Liver (tissue), 9 donors: ENCODE data around the gene FOXO6. TPM values are rescaled to one million over a fixed set of nuclear protein-coding genes. Genes with fewer than 3 reads are reported as not detected.

ENCODE experiments used
- DNase-seq: peaks from one replicate; pipeline ENCODE4 v3.0.0-alpha.2; 2017; ENCODE audit warnings: low spot score
- H3K27ac ChIP-seq, 2 donors: one replicate each; pipeline ENCODE4 v1.7.0; 2013; ENCODE audit warnings: inconsistent platforms in 2 of 2, low read length in 2 of 2, control low read depth in 1 of 2, low read depth in 1 of 2, mild to moderate bottlenecking in 1 of 2
- H3K27me3 ChIP-seq, 4 donors: one replicate each; pipeline versions ENCODE4 v1.6.1 to v1.7.0; 2013; ENCODE audit warnings: low read length in 3 of 4, inconsistent platforms in 1 of 4, mild to moderate bottlenecking in 1 of 4, moderate library complexity in 1 of 4; ENCODE audit not compliant: control insufficient read depth in 4 of 4, insufficient read depth in 4 of 4
- H3K36me3 ChIP-seq, 4 donors: one replicate each; pipeline versions ENCODE4 v1.6.1 to v1.7.0; 2013; ENCODE audit warnings: low read length in 3 of 4, mild to moderate bottlenecking in 3 of 4, low read depth in 1 of 4, moderate library complexity in 1 of 4; ENCODE audit not compliant: control insufficient read depth in 4 of 4, insufficient read depth in 3 of 4
- H3K4me1 ChIP-seq, 4 donors: one replicate each; pipeline versions ENCODE4 v1.6.1 to v1.7.0; 2013; ENCODE audit warnings: low read length in 3 of 4, mild to moderate bottlenecking in 3 of 4, moderate library complexity in 1 of 4; ENCODE audit not compliant: control insufficient read depth in 4 of 4, insufficient read depth in 4 of 4
- H3K4me3 ChIP-seq, 3 donors: one replicate each; pipeline versions ENCODE4 v1.6.1 to v1.7.0; 2013; ENCODE audit warnings: low read length in 3 of 3, control low read depth in 1 of 3, low read depth in 1 of 3, mild to moderate bottlenecking in 1 of 3
- H3K9ac ChIP-seq, 2 donors: one replicate each; pipeline ENCODE4 v1.7.0; 2013; ENCODE audit warnings: low read length in 2 of 2, mild to moderate bottlenecking in 2 of 2, moderate library complexity in 2 of 2, control low read depth in 1 of 2, low read depth in 1 of 2
- H3K9me3 ChIP-seq, 4 donors: one replicate each; pipeline versions ENCODE4 v1.6.1 to v1.7.0; 2013; ENCODE audit warnings: low read length in 3 of 4; ENCODE audit not compliant: control insufficient read depth in 4 of 4
- CTCF ChIP-seq: fragments of 150-350 bp; IDR thresholded peaks from 2 replicates; pipeline ENCODE4 v1.5.1; 2017; ENCODE audit warnings: improper control_type of control experiment, low read depth, low read length; ENCODE audit not compliant: missing input control
- EGR1 ChIP-seq, 2 donors: IDR thresholded peaks; 2 replicates each; pipeline ENCODE4 v1.6.1; 2016 to 2018; ENCODE audit warnings: antibody characterized with exemption in 2 of 2, low read depth in 2 of 2
- FOXA1 ChIP-seq: IDR thresholded peaks from 2 replicates; pipeline ENCODE4 v1.6.1; 2016; ENCODE audit warnings: antibody characterized with exemption
- HNF4A ChIP-seq, 2 donors: conservative IDR thresholded peaks; 2 replicates each; pipeline ENCODE4 v1.6.1; 2016; ENCODE audit warnings: antibody characterized with exemption in 2 of 2, mild to moderate bottlenecking in 2 of 2
- RAD21 ChIP-seq, 2 donors: IDR thresholded peaks; 2 replicates each; pipeline ENCODE4 v1.6.1; 2016; ENCODE audit warnings: antibody characterized with exemption in 2 of 2, mild to moderate bottlenecking in 2 of 2
- REST ChIP-seq: IDR thresholded peaks from 2 replicates; pipeline ENCODE4 v1.6.1; 2016; ENCODE audit warnings: antibody characterized with exemption, mild to moderate bottlenecking
- RXRA ChIP-seq, 2 donors: IDR thresholded peaks; 2 replicates each; pipeline ENCODE4 v1.6.1; 2017 to 2018; ENCODE audit warnings: antibody characterized with exemption in 2 of 2, mild to moderate bottlenecking in 1 of 2
- YY1 ChIP-seq: IDR thresholded peaks from 2 replicates; pipeline ENCODE4 v1.6.1; 2016; ENCODE audit warnings: antibody characterized with exemption, mild to moderate bottlenecking
- WGBS: extraction: QIAGEN DNeasy Blood & Tissue Kit; methylation state at CpG from one replicate; pipeline ENCODE4 v1.1.7; 2013; 5-methylcytosine and 5-hydroxymethylcytosine counted together
- polyA plus RNA-seq, 2 donors: library from polyadenylated mRNA; stranded (reverse) in 1 of 2; unstranded in 1 of 2; fragments of 200-250 nt in 1 of 2; fragments of >200 nt in 1 of 2; fragmentation: Nextera tagmentation in 1 of 2; extraction: Ambion mirVana in 1 of 2; gene quantifications; one replicate each; pipeline versions ENCODE4 v1.2.1 to v1.2.3, GENCODE V29; 2013 to 2015
- total RNA-seq, 2 donors: library from RNA; depleted of rRNA; stranded (reverse); fragments of >200 nt; gene quantifications; one replicate each; pipeline ENCODE4 v1.2.3, GENCODE V29; 2014
- donor health status: healthy.
- donor health status: healthy.
- donor health status: healthy.
- donor health status: healthy.
- donor health status: healthy.

Gene FOXO6
- total and polyA plus RNA-seq, 4 donors, result 0.02 to 0.09 (median 0.08) TPM; not detected in 1

- no peak for TF ChIP-seq FOXA1
- TF ChIP-seq REST, result no peak
- TF ChIP-seq YY1, result no peak
- no peak for TF ChIP-seq RXRA (IDR thresholded peaks at IDR 0.05)
- Histone ChIP-seq H3K36me3 (no peaks in the 10 kb centered on the region), H3K27me3 (no peaks in the 10 kb centered on the region), H3K9me3 (no peaks in the 10 kb centered on the region), H3K4me1 (no peaks in the 10 kb centered on the region), H3K9ac (no peak overlapping the region), H3K27ac (no peak overlapping the region), H3K4me3 (no peak overlapping the region)
- 94% methylated on average over 5 of the region's 5 CpGs for WGBS
- no peak for DNase-seq
These were observed 54.8 kb downstream of the FOXO6 start for GRCh38 chr1:41416081-41416480.

GRCh38 chr1:41416552-41417334, 55.5 kb downstream of the FOXO6 start:
- Histone ChIP-seq H3K4me1 (no peaks in the 10 kb centered on the region), H3K9me3 (no peaks in the 10 kb centered on the region), H3K27me3 (no peaks in the 10 kb centered on the region), H3K36me3 (no peaks in the 10 kb centered on the region), H3K4me3 (no peak overlapping the region), H3K9ac (no peak overlapping the region), H3K27ac (no peak overlapping the region)
- 58% methylated on average over 18 of the region's 18 CpGs for WGBS
- DNase-seq, result peak; percentile 57
- TF ChIP-seq CTCF (peak; percentile 82), REST (no peak), EGR1 (IDR thresholded peaks at IDR 0.05; ENCODE audit: low read depth in 2 of 2) (no peak), RAD21 (IDR thresholded peaks at IDR 0.05) (peak; percentile 88 to 96), HNF4A (conservative IDR thresholded peaks at IDR 0.05) (peak in 1 of 2 donors; percentile 23)
